GM21367 (cell line): Measurements from ENCODE around the gene ASCC2.
"Not testable (repeated sequence)": the region's sequence is repeated elsewhere in the genome, so short reads cannot be mapped to it uniquely, and the experiment has no call there.

ENCODE experiments used
- ATAC-seq: cut with Tn5 transposase; IDR thresholded peaks from one replicate; pipeline ENCODE4 v1.9.1; 2021; ENCODE audit not compliant: unreplicated experiment

ASCC2 gene

DNA sequence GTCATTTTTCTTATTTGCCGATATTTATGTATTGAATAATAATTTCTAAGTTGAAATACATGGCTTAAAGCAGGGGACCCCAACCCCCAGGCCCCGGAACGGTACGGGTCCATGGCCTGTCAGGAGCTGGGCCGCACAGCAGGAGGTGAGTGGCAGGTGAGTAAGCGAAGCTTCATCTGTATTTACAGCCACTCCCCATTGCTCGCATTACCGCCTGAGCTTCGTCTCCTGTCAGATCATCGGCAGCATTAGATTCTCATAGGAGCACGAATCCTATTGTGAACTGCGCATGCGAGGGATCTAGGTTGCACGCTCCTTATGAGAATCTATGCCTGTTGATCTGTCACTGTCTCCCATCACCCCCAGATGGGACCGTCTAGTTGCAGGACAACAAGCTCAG is 75.8 kb downstream of the ASCC2 start:
- ATAC-seq, result no peak

GRCh38 chr22:29758959-29759358 is 79.1 kb downstream of the ASCC2 start:
- ATAC-seq, result no peak

DNA sequence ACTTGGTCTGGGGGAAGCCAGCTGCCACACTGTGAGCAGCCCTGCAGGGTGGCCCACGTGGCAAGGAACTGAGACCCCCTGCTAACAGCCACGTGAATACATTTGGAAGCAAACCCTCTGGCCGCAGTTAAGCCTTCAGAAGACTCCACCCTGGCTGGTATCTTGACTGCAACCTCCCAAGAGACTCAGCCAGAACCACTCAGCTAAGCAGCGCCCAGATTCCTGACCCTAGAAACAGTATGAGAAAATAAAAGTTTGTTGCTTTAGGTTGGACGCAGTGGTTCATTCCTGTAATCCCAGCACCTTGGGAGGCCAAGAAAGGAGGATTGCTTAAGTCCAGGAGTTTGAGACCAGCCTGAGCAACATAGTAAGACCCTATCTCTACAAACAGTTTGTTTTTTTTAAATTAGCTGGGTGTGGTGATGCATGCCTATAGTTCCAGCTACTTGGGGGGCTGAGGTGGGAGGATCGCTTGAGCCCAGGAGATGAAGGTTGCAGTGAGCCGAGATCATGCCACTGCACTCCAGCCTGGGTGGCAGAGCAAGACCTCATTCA is 79.9 kb downstream of the ASCC2 start:
- ATAC-seq, result no peak

- ATAC-seq, result no peak
Observed at GRCh38 chr22:29757096-29757495, 81.0 kb downstream of the ASCC2 start.

- no peak for ATAC-seq
Observed at GRCh38 chr22:29756341-29756740, 81.7 kb downstream of the ASCC2 start.

GRCh38 chr22:29755889-29756288 is 82.2 kb downstream of the ASCC2 start:
- ATAC-seq, result no peak

DNA sequence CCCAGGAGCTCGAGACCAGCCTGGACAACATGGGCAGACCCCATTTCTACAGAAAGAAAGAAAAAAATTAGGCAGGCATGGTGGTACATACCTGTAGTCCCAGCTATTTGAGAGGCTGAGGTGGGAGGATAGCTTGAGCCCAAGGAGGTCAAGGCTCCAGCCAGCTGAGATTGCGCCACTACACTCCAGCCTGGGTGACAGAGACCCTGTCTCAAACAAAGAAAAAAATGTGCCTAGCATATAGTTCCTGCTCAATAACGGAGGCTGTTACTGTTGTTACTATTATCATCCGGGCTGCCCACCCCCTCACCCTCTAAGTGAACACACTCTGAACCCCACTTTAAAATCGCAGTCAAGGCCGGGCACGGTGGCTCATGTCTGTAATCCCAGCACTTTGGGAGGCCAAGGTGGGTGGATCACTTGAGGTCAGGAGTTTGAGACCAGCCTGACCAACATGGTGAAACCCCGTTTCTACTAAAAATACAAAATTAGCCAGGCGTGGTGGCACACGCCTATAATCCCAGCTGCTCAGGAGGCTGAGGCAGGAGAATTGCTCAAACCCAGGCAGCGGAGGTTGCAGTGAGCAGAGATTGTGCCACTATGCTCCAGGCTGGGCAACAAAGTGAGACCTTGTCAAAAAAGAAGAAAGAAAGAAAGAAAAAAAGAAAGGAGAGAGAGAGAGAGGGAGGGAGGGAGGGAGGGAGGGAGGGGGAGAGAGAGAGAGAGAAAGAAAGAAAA is 83.2 kb downstream of the ASCC2 start:
- not testable (repeated sequence) for ATAC-seq

DNA sequence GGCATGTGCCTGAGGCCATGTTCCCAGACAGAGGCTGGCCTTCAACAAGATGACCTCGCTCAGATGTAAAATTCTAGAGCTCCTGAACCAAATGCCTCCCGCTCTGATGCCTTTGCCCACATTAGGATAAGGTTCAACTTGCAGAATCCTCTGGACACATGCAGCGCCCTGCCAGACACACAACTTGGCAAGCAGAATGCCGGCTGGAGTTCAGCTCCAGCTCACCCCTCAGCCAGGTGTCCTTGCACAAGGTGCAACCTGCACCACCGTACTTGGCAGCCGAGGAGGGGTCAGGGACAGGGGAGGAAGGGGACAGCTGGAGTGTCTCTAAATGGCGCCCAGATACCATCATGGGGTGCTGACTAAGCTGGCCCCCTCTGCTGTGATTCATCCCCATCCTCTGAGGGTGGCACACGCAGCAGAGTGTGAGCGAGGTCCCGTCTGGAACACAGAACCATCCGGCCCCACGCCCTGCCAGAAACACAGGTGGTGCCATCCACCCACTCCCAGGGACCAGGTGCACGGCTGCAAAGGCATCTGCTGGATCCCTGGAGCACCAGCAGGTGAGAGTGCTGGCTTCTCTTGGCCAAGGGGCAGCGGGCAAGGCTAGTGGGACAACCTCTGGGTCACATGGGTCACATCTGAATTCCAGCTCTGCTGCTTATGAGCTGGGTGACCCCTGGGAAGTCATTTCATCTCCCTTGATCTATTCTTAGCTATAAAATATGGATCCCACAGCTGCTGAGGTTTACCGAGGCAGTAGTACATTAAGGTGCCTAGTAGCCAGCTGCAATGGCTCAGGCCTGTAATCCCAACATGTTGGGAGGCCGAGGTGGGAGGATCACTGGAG is 84.0 kb downstream of the ASCC2 start:
- ATAC-seq, result no peak

DNA sequence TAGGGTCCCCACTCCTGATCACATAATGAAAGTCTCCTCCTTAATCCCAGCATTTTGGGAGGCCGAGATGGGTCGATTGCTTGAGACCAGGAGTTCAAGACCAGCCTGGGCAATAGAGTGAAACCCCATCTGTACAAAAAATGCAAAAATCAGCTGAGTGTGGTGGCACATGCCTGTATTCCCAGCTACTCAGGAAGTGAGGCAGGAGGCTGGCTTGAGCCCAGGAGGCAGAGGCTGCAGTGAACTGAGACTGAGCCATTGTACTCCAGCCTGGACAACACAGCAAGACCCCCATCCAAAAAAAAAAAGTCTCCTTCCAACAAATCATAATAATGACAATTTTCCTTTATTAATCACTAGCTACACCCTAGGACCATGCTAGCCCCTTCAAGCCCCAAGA is 86.4 kb downstream of the ASCC2 start:
- no peak for ATAC-seq

GRCh38 chr22:29750559-29751538 is 87.2 kb downstream of the ASCC2 start:
- ATAC-seq, result no peak

DNA sequence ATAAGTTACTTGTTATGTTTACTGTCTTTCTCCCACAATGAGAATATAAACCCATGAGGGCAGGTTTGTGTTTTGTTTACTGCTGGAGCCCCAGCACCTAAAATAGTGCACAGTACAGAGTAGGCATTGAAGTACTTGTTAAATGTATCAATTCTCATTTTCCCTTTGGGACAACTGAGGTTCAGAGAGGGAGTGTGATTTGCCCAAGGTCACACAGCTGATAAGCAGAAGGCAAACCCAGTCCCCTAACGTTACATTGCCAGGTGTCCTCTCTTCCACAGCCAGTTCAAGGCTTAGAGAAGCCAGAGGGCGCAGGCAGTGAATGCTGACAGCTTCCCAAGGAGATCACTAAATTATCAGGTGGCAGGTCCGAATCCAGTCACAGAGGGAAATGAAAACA is 88.0 kb downstream of the ASCC2 start:
- ATAC-seq, result no peak

DNA sequence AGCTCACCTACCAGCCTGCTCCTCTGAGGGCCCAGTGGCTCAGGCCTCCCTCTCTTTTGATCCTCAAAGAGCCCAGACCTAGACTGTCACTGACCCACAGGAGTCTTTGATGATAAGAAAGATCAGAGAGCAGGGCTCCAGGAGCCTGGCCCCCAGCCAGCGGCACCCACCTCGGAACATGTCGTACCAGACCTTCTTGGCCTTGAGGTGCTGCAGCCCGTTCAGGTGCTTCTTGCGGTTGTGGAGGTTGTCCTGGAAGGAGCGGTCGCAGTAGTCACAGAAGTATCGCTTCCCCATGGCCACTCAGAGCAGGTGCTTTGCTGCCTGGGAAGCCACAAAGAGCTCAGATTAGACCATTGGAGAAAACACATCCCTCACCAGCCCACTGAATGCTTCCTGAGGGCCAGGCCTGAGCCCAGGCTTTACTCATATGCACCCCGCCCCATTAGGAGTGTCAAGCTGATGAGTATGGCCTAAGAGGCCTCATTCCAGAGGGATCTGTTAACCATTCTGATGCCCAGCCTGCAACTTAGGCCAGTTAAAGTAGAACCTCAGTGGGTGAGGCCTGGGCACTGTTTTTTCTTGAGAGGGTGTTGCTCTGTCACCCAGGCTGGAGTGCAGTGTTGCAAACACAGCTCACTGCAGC is 89.7 kb downstream of the ASCC2 start:
- no peak for ATAC-seq

- no peak for ATAC-seq
Observed at GRCh38 chr22:29747832-29748231, 90.2 kb downstream of the ASCC2 start.

DNA sequence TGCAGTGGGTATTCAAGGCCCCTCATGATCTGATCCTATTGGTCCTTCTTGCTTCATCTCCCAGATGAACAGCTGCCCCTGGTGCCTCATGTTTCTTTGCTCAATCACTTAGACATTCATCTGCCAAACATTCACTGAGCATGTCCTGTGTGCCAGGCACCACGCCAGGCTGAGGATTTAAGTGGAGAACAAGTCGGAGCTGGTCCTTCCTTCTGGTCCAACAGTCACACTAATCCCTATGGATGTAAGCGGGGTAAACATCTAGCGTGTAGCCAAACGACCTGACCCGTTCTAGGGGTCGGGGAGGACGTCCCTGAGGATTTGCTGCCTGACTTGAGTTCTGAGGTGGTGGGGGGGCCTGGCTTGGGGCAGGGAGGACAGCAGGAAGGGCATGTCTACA is 93.2 kb downstream of the ASCC2 start:
- no peak for ATAC-seq

- no peak for ATAC-seq
Observed at GRCh38 chr22:29742326-29742725, 95.7 kb downstream of the ASCC2 start.

- ATAC-seq, result no peak
Observed at GRCh38 chr22:29741926-29742325, 96.1 kb downstream of the ASCC2 start.

GRCh38 chr22:29740216-29740615 is 97.9 kb downstream of the ASCC2 start:
- no peak for ATAC-seq

GRCh38 chr22:29739346-29739875 is 98.7 kb downstream of the ASCC2 start:
- ATAC-seq, result no peak
